HepG2 (cell line): ENCODE data around the gene CNR1. TPM values are rescaled to one million over a fixed set of nuclear protein-coding genes. Genes with fewer than 3 reads are reported as not detected.

Experiments
- ATAC-seq: fragments of 200-7000 bp; cut with Tn5 transposase; 3 replicates; pipeline ENCODE4 v1.9.1; 2020; ENCODE audit warnings: mild to moderate bottlenecking, moderate library complexity
- BruUV-seq: library from RNA; stranded (reverse); fragments of 400-500 nt; replicated peaks from 2 replicates; lab custom pipeline; 2021; lab: Mats Ljungman, UMichigan
- CTCF ChIA-PET: fragments of 300-600 bp; formaldehyde crosslinking; extraction: SDS; loops from one replicate; lab custom pipeline; 2021; ENCODE audit warnings: low total read pairs, inconsistent platforms, low intra/inter-chr PET ratio; lab: Yijun Ruan, JAX
- POLR2A ChIA-PET: fragments of 350-600 bp; sonication (Branson Sonifier 250); formaldehyde crosslinking; loops from one replicate; lab custom pipeline; 2020; ENCODE audit warnings: antibody characterized with exemption, inconsistent platforms; lab: Yijun Ruan, JAX
- DNase-seq: peaks from one replicate; pipeline ENCODE4 v3.0.0-alpha.2; 2015; ENCODE audit warnings: low spot score
- FAIRE-seq: peaks from 3 replicates; lab custom pipeline; 2011; peaks lifted over from hg19 to GRCh38; lab: Jason Lieb, UNC
- H2AFZ ChIP-seq: one replicate; pipeline ENCODE4 v1.6.1; 2011; ENCODE audit warnings: low read length, inconsistent platforms
- H3K27ac ChIP-seq: fragments of 300-600 bp; 3 replicates; pipeline ENCODE4 v1.8.0; 2011; ENCODE audit warnings: mixed run types, mild to moderate bottlenecking, mixed read lengths, low read length, inconsistent platforms; ENCODE audit not compliant: insufficient read depth; ENCODE audit errors: extremely low read length
- H3K27me3 ChIP-seq, 2 experiments: fragments of 200-600 bp in 1 of 2; 2 replicates in 1 of 2; 3 replicates in 1 of 2; pipeline versions ENCODE4 v1.6.0 to v1.8.0; 2011; ENCODE audit warnings: low read length in 2 of 2, mild to moderate bottlenecking in 2 of 2, moderate library complexity in 2 of 2, inconsistent platforms in 1 of 2; ENCODE audit not compliant: insufficient read depth in 2 of 2, control insufficient read depth in 1 of 2
- H3K36me3 ChIP-seq, 2 experiments: fragments of 200-600 bp in 1 of 2; replicated peaks in 1 of 2; 2 replicates in 1 of 2; 3 replicates in 1 of 2; pipeline versions ENCODE4 v1.5.1 to v1.8.0; 2011; ENCODE audit warnings: low read length in 2 of 2, inconsistent platforms in 1 of 2; ENCODE audit not compliant: insufficient read depth in 2 of 2, control insufficient read depth in 1 of 2
- H3K4me1 ChIP-seq: 2 replicates; pipeline ENCODE4 v1.5.1; 2012; ENCODE audit warnings: low read length, inconsistent platforms; ENCODE audit not compliant: insufficient read depth
- H3K4me2 ChIP-seq: 2 replicates; pipeline ENCODE4 v1.6.0; 2011; ENCODE audit warnings: low read depth, low read length, inconsistent platforms
- H3K4me3 ChIP-seq, 3 experiments: fragments of 200-600 bp in 1 of 3; sonication (generic), shearing (Covaris generic) in 1 of 3; replicated peaks in 1 of 3; 2 replicates each; pipeline ENCODE4 v1.5.1; 2011 to 2016; ENCODE audit warnings: low read length in 3 of 3, inconsistent platforms in 2 of 3, low read depth in 2 of 3, mild to moderate bottlenecking in 2 of 3, control low read depth in 1 of 3, mixed read lengths in 1 of 3; ENCODE audit not compliant: insufficient read depth in 1 of 3
- H3K79me2 ChIP-seq: one replicate; pipeline ENCODE4 v1.6.1; 2011; ENCODE audit warnings: low read length, inconsistent platforms; ENCODE audit not compliant: insufficient read depth
- H3K9ac ChIP-seq: 2 replicates; pipeline ENCODE4 v1.6.0; 2011; ENCODE audit warnings: mild to moderate bottlenecking, low read depth, low read length, inconsistent platforms; ENCODE audit not compliant: insufficient read depth
- H3K9me3 ChIP-seq: 2 replicates; pipeline ENCODE4 v1.5.1; 2012; ENCODE audit warnings: mild to moderate bottlenecking, low read length
- H4K20me1 ChIP-seq: 2 replicates; pipeline ENCODE4 v1.6.0; 2011; ENCODE audit warnings: inconsistent platforms, mild to moderate bottlenecking, low read length, moderate library complexity; ENCODE audit not compliant: insufficient read depth
- ELF1 ChIP-seq: sonication (generic); formaldehyde crosslinking; IDR thresholded peaks from 2 replicates; pipeline ENCODE4 v1.4.0; 2020; ENCODE audit warnings: missing genetic modification reagents
- GATA4 ChIP-seq: sonication (generic); IDR thresholded peaks from 2 replicates; pipeline ENCODE4 v1.6.1; 2016; ENCODE audit warnings: antibody characterized with exemption, low read depth, borderline replicate concordance
- HIVEP1 ChIP-seq: sonication (generic); formaldehyde crosslinking; IDR thresholded peaks from 2 replicates; pipeline ENCODE4 v1.4.0; 2020; ENCODE audit warnings: mild to moderate bottlenecking, missing genetic modification reagents
- JUND ChIP-seq: sonication (generic); formaldehyde crosslinking; IDR thresholded peaks from 2 replicates; pipeline ENCODE4 v1.8.0; 2022; ENCODE audit warnings: mild to moderate bottlenecking, missing genetic modification reagents
- KAT8 ChIP-seq: IDR thresholded peaks from 2 replicates; pipeline ENCODE4 v1.6.1; 2016; ENCODE audit warnings: missing genetic modification reagents, missing compliant biosample characterization
- MAFK ChIP-seq, 2 experiments: IDR thresholded peaks in 1 of 2; conservative IDR thresholded peaks in 1 of 2; 2 replicates each; pipeline ENCODE4 v1.6.1; 2011; ENCODE audit warnings: improper control_type of control experiment in 2 of 2, low read length in 2 of 2
- MEF2D ChIP-seq: sonication (generic); formaldehyde crosslinking; IDR thresholded peaks from 2 replicates; pipeline ENCODE4 v1.5.1; 2020; ENCODE audit warnings: mild to moderate bottlenecking, missing genetic modification reagents
- TBP ChIP-seq: sonication (generic); formaldehyde crosslinking; IDR thresholded peaks from 2 replicates; pipeline ENCODE4 v1.5.0; 2020; ENCODE audit warnings: missing genetic modification reagents
- TCF7L2 ChIP-seq: IDR thresholded peaks from 2 replicates; pipeline ENCODE4 v1.6.1; 2011; ENCODE audit warnings: mild to moderate bottlenecking, low read depth, low read length, moderate library complexity
- ZNF558 ChIP-seq: sonication (generic); formaldehyde crosslinking; IDR thresholded peaks from 2 replicates; pipeline ENCODE4 v1.9.0; 2022; ENCODE audit warnings: mild to moderate bottlenecking, missing genetic modification reagents, borderline replicate concordance
- ZNF703 ChIP-seq: sonication (generic); formaldehyde crosslinking; IDR thresholded peaks from 2 replicates; pipeline ENCODE4 v1.5.1; 2020; ENCODE audit warnings: missing genetic modification reagents, mild to moderate bottlenecking, moderate library complexity, borderline replicate concordance
- ZNF775 ChIP-seq: sonication (generic); formaldehyde crosslinking; IDR thresholded peaks from 2 replicates; pipeline ENCODE4 v1.4.0; 2020; ENCODE audit warnings: missing genetic modification reagents, mild to moderate bottlenecking, moderate library complexity, borderline replicate concordance
- WGBS: methylation state at CpG from one replicate; pipeline ENCODE4 v1.1.6; 2017; ENCODE audit warnings: low lambda C conversion rate; 5-methylcytosine and 5-hydroxymethylcytosine counted together
- in situ Hi-C: cut with HindIII; loops from 2 replicates; pipeline ENCODE4 v1.10.0; 2017; ENCODE audit warnings: low pct_unique_long_range_greater_than_20kb; ENCODE audit not compliant: extremely low pct_ligation_motif_present
- intact Hi-C: fragments of 100-400 bp; cut with micrococcal nuclease; formaldehyde crosslinking; loops from one replicate; pipeline ENCODE4 v1.10.0; 2022; ENCODE audit not compliant: unreplicated experiment
- polyA plus RNA-seq, 8 experiments: library from polyadenylated mRNA; depleted of rRNA in 3 of 8; stranded (reverse) in 7 of 8; unstranded in 1 of 8; fragments of >200 nt; fragmentation: Illumina TruSeq in 4 of 8; extraction: Trizol in 4 of 8; gene quantifications; 2 replicates each; pipeline versions ENCODE4 v1.2.1 to v1.2.3, GENCODE V29; 2011 to 2016; ENCODE audit warnings: low read depth in 4 of 8, missing spikeins in 1 of 8, mixed read lengths in 1 of 8; ENCODE audit not compliant: insufficient read depth in 1 of 8
- total RNA-seq, 5 experiments: library from RNA; depleted of rRNA; stranded (reverse); fragments of >200 nt; fragmentation: Illumina TruSeq; extraction: Trizol; gene quantifications; 2 replicates each; pipeline ENCODE4 v1.2.3, GENCODE V29; 2016; ENCODE audit warnings: low read depth in 1 of 5

CNR1 gene
- total and polyA plus RNA-seq, 2 of the 13 experiments (the other 11 are each of a cell fraction or from before 2014, with no cell fraction given), result not detected

GRCh38 chr6:88174906-88175305 lies 8.8 kb upstream of the CNR1 start:
- Histone ChIP-seq H3K4me3 (no peak overlapping the region), H3K36me3 (no peaks in the 10 kb centered on the region), H3K27me3 (peaks cover 2 to 9% of the 10 kb centered on the region in 2 experiments; a peak in 3 of 5 replicates), H4K20me1 (no peaks in the 10 kb centered on the region), H3K79me2 (no peaks in the 10 kb centered on the region), H3K4me2 (no peak overlapping the region), H2AFZ (no peak overlapping the region), H3K9ac (no peak overlapping the region), H3K9me3 (no peaks in the 10 kb centered on the region), H3K27ac (no peak overlapping the region), H3K4me1 (peaks cover 12% of the 10 kb centered on the region)
- ATAC-seq (no peak), DNase-seq (no peak), FAIRE-seq (no peak)
- 42% methylated on average over 3 of the region's 4 CpGs for WGBS
- POLR2A ChIA-PET, result no interaction called here
- in situ Hi-C loops, result no loop called here
- BruUV-seq, result no TSS peak
- intact Hi-C loops, result no loop called here
- CTCF ChIA-PET, result no interaction called here
- no peak for TF ChIP-seq ZNF775 (CRISPR knock-in tag)
- TF ChIP-seq MAFK (conservative IDR thresholded peaks at IDR 0.05 in 1 of 2, IDR thresholded peaks at IDR 0.05 in 1 of 2; ENCODE audit: low read length in 2 of 2), result no peak
- no peak for TF ChIP-seq TCF7L2
- no peak for TF ChIP-seq JUND (CRISPR knock-in tag)
- no peak for TF ChIP-seq ELF1 (CRISPR knock-in tag)
- no peak for TF ChIP-seq GATA4
- no peak for TF ChIP-seq KAT8 (CRISPR knock-in tag)
- no peak for TF ChIP-seq ZNF558 (CRISPR knock-in tag)
- TF ChIP-seq TBP, result no peak
- TF ChIP-seq MEF2D (CRISPR knock-in tag), result no peak
- no peak for TF ChIP-seq ZNF703 (CRISPR knock-in tag)
- no peak for TF ChIP-seq HIVEP1
